Erythroblast (primary cell): Measurements from ENCODE around the gene NTRK2.

ENCODE experiments used
- GATA1 ChIP-seq: IDR thresholded peaks from 2 replicates; pipeline ENCODE4 v1.6.1; 2011; ENCODE audit warnings: low read depth, mild to moderate bottlenecking, control low read depth, low read length, moderate library complexity
- POLR2A ChIP-seq: IDR thresholded peaks from 2 replicates; pipeline ENCODE4 v1.6.1; 2011; ENCODE audit warnings: mild to moderate bottlenecking, low read length

GRCh38 chr9:84751921-84752320, 82.4 kb downstream of the NTRK2 start:
- TF ChIP-seq POLR2A (no peak), GATA1 (no peak)
